Activated T-helper 9 cell treated with anti-CD3 and anti-CD28 coated beads, Interleukin-2, amount 50 U/mL, for 16 hours (primary cell): ENCODE results near the gene TMEM168.
"Not testable (repeated sequence)": the region's sequence is repeated elsewhere in the genome, so short reads cannot be mapped to it uniquely, and the experiment has no call there.

Experiments
- DNase-seq: peaks from one replicate; pipeline ENCODE4 v3.0.0-alpha.2; 2020; ENCODE audit warnings: low read depth

Gene TMEM168

GRCh38 chr7:112789817-112790585 is at the start of gene TMEM168:
TSS of gene TMEM168 (minus strand) at chr7:112790393. CDS start at chr7:112784825, 5,568 bp downstream.
- peak; percentile 79 for DNase-seq

GRCh38 chr7:112835928-112836327 is 45.7 kb upstream of the TMEM168 start:
- not testable (repeated sequence) for DNase-seq

DNA sequence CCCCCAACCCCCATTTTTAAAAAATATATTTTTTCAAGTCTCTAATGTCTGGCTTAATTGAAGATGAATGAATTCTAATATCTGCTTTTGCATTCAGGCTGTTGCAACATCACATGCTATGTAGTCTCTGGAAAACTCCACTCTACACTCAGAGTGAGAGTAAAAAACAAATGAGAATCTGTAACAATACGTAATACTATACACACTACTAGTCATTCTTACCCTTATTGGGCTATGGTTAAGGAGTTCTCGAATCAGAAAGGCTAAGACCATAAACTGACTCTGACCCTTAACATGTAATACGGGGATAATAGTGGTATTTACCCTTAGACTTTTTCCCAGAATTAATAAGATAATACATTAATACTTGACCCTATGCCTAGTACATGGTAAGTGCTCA is 42.9 kb upstream of the TMEM168 start:
- no peak for DNase-seq

- no peak for DNase-seq
These were observed 40.6 kb upstream of the TMEM168 start for GRCh38 chr7:112830769-112831168.

DNA sequence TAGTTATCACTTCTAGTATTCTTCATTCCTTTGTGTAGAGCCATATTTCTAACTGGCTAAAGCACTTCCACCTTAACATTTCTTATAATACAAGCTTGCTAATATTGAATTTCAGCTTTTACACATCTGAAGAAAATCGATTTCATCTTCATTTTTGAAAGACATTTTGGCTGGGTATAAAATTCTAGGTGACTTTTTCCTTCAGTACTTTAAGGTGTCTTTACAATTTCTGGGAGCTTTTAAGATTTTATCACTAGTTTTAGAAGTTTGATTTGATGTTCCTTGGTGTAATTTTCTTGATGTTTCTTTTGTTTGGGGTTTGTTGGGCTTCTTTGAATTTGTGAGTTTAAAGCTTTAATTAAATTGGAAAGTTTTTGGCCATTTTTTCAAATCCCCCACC is 38.5 kb upstream of the TMEM168 start:
- no peak for DNase-seq

DNA sequence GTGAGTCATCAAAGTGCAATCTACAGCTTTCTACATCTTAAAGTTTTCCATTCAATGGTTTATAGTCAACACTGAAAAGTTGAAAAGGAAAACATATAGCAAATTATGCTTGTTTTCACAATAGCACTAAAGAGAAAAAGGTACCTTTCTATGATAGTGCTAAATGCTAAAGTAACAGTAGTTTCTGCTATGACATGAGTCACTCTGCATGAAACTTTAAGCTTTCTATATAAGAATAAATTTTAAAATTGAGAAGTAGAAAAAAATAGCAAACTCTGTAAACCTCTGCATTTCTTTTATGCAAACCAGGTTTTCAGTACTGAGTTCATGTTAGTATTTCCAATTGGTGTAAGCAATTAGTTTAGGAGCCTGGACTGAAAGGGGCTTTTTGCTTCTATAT is 31.2 kb upstream of the TMEM168 start:
- no peak for DNase-seq

GRCh38 chr7:112819536-112819935 is 29.3 kb upstream of the TMEM168 start:
- DNase-seq = no peak

DNA sequence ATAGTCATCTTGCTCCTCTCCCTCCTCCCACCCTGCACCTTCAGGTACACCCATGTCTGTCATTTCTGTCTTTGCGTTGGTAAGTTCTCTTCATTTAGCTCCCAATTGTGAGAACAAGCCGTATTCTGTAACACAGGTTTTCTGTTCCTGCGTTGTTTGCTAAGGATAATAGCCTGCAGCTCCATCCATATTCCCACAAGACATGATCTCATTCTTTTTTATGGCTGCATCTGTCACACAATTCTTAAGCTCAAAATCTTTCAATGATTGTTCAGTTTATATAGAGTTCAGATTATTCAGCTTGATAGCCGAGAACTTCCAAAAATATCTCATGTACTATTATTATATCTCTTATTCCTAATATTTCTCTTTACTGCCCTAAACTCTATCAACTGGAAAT is 16.0 kb upstream of the TMEM168 start:
- DNase-seq = no peak

DNA sequence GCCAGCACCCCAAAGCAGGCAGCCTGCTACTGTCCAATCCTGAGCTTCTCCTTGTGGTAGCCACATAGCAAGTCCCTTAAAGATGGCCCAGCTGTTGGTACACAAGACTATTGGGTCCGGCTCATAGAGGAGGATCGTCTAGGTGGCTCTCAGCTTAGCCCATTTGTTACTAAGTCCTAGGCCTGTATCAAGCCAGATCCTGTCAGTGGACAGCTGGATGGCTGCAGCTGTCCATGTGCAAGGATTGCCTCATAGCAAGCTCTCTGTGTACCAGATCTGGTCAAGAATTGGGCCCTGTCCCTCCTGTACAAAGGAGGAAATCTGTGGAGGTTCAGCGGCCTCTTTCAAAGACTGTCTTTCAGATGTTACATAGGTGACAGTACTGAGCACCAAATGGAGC is 12.2 kb upstream of the TMEM168 start:
- DNase-seq = no peak

- DNase-seq = no peak
These were observed 10.3 kb upstream of the TMEM168 start for GRCh38 chr7:112800486-112800885.

DNA sequence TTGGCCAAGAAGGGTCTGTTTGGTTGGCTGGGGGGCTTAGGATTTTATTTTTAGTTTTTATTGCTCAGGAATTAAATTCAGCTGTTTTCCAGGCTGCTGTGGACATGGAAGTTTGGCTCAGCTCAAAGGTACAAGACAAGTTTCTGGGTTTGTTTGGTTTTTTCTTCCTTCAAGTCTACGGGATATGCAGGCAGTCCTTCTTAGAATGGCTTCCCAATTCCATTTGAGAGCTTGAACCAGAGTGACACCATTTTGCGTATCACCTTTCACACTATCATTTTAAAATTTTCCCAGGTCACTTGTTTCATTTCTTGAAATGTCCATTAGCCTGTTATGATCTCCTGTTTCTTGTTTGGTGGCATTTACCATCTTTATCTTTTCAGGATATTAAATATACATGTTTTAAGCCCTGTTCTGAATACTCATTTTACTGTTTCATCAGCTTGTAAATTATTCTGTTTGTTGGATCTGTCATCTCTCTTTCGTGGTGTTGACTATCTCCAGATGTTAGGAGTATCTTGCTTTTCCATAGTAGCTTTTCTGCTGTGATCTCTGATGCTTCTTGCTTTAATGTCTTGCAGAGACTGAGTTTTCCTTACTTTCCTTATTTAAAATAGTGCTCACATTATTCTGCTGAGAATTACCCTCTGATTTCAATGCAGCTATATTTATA is 9.4 kb upstream of the TMEM168 start:
- DNase-seq = no peak

DNA sequence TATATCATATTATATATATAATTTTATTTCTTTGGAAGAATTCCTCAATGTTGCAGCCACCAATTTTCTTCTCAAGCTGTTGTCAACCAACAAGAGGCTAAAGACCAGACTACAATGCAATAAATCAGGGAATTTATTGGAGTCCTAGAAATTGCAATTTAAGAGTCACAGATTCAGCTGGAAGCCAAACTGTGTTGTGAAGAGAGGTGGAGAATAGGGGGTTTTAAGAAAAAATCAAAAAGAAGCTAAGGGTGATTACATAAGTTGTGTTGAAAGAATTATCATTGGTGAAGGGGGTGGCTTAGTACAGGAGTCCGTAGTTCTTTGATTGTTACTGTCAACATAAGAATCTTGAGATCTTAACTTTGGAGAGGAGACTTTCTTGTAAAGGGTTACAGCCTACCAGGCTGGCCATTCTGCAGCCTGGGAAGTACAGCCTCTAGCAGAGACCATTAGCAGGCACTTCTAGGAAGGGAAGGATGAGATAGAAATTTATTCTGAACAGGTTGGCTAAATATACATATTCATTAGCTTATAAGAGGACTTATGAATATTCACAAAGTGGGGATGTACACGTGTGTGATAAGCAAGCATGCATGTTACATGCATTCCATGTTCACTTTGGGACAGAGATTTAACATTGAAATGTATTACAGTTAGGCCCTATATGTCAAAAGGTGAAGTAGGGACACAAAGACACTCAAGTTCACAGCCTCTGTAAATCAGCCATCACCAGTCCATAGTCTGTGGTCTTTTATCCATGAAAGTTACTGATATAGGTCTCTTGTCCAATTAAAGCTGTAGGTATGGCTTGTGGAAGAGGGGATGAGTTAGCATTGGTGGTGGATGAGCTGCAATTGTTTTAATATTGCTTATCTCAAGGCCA is 8.3 kb upstream of the TMEM168 start:
- no peak for DNase-seq

DNA sequence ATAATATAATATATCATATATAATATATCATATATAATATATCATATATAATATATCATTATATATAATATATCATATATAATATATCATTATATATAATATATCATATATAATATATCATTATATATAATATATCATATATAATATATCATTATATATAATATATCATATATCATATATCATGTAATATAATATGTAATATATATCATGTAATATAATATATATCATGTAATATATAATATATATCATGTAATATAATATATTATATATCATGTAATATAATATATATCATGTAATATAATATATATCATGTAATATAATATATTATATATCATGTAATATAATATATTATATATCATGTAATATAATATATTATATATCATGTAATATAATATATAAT is 6.4 kb upstream of the TMEM168 start:
- not testable (repeated sequence) for DNase-seq

DNA sequence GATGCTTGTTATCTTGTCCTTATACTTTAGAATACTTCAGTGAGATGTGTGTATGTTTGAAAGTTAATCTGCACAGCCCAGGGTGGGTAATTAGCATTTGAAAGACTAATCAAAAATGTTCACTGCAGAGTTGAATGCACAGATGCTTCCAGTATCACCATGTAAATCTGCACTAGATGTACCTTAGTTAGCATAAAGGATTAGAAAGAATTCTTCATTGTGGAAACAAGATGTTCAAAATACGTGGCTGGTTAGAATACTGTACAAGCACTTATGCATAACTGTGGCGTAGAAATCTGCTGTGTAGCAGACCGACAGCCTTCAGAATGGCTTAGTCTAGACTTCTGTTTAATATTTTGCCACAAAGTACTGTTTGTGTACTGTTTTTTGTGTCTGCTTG is 2.2 kb upstream of the TMEM168 start:
- no peak for DNase-seq

DNA sequence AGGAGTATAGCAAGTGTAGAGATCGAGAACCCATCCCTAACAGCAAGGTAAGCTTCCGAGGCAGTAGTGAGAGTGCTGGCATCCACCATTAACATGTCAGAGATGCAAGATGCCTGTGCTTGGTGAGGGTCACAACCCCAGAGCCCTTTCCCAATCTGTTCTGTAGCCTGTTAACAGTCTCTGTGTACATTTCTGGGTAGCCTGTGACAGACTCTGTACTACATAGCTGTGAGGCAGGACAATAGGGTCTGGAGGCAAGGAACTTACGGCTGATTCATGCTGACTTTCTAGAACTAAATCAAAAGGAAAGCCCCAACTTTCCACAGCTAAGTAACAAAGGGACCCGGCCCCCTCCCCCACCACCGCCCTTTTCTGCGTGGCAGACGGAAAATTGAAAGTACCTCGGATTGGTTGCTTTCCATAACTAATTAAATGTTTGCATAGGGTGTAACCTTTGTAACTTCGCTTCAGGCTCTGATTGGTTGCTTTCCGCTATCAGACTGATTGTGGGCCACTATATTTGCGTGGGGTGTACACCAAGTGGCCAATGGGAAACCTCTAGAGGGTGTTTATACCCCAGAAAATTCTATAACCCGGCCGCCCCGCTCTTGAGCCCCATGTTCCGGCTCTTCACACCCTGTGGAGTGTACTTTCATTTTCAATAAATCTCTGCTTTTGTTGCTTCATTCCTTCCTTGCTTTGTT is 1.4 kb upstream of the TMEM168 start:
- DNase-seq = no peak

GRCh38 chr7:112790586-112791003 is 402 bp upstream of the TMEM168 start:
- no peak for DNase-seq

DNA sequence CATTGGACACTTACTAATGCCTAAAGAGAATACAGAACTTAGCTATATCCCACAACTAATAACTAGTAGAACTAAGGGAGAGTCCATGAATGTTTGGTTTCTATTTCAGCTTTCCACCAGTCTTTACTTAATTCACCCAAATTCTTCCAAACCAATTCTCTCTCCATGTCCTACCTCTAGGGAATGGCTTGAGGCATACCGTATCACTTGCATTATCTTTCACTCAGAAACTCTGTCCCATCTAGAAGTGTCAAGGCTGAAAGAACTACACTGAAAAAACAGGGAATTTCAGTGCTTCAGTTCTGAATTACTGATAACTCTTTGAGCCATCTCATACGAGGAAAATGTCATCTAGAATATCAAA is 758 bp downstream of the TMEM168 start:
- DNase-seq = no peak

DNA sequence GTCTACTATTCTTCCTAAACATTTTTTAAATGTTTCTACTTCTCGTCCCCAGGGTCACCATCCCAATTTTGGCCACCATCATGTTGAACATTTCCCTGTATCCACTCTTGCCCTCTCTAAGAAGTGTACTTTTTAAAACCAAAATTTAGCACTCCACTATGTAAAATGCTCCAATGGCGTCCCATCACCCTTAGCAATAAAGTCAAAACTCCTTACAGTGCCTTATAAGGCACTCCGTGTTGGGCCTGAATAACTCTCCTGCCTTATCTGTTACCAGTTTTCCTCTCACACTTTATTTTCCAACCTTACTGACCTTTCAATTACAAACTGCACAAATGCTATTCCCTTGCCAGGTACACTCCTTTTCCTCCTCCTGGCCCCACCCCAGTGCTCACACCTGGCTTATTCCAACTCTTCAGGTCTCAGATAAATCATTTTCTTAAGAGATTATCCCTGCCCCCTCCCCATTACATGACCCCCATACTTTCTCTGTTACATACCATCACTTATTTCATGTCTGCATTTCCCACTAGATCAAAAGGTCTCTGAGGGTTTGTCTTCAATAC is 1.3 kb downstream of the TMEM168 start:
- no peak for DNase-seq

DNA sequence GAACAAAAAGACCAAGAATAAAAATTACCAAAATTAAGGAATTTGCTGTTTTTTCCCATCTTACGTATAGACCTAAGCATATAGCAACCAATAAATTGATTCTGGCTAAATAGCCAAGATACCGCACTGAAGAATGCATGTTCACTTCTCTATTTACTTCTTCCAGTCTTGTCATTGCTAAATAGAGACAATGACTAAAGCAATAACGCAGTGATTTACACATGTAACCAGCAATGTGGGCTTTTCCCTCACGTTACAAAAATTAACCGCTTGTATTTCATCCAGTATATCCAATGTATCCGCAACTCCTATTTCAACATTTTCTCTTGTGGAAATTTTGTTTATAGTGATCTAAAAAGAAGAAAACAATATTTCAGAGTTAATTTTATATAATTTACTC is 5.6 kb downstream of the TMEM168 start:
- DNase-seq = no peak

- DNase-seq = no peak
These were observed 7.7 kb downstream of the TMEM168 start for GRCh38 chr7:112782498-112782897.

- DNase-seq = no peak
These were observed 8.6 kb downstream of the TMEM168 start for GRCh38 chr7:112781558-112781957.

DNA sequence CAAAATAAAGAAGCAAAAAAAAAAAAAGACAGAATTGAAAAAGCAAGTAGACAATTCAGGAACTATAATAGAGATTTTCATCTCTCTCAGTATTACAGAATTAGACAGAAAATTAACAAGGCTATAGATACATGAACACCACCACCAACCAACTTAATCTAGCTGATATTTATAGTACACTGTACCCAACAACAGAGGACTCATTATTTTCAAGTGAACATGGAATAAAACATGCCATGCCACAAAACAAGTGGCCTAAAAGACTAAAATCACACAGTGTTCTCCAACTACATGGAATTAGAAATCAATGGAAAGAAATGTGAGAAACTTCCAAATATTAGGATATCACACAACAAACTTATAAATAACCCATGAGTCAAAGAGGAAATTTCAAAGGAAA is 9.1 kb downstream of the TMEM168 start:
- DNase-seq = no peak
